H1 (cell line): ENCODE results near the gene TSPAN17.

ENCODE experiments used
- ATF3 ChIP-seq: IDR thresholded peaks from 2 replicates; pipeline ENCODE4 v1.6.1; 2011; ENCODE audit warnings: low read depth, mild to moderate bottlenecking, low read length; ENCODE audit not compliant: insufficient read depth
- CBX5 ChIP-seq: fragments of 300-800, 300-1000 bp; sonication (generic); IDR thresholded peaks from 2 replicates; pipeline ENCODE4 v1.7.1; 2016; ENCODE audit warnings: antibody characterized with exemption, low read length, low read depth
- CEBPB ChIP-seq: IDR thresholded peaks from 2 replicates; pipeline ENCODE4 v1.6.1; 2012; ENCODE audit warnings: low read depth, low read length
- CTCF ChIP-seq, 3 experiments: IDR thresholded peaks; 1 replicate in 2 of 3; 2 replicates in 1 of 3; pipeline versions ENCODE4 v1.5.1 to v1.6.1; 2011; ENCODE audit warnings: low read length in 3 of 3, mild to moderate bottlenecking in 3 of 3, inconsistent platforms in 2 of 3, low read depth in 1 of 3, moderate library complexity in 1 of 3; ENCODE audit not compliant: insufficient read depth in 1 of 3; ENCODE audit errors: control extremely low read depth in 1 of 3
- EP300 ChIP-seq, 2 experiments: IDR thresholded peaks; 1 replicate in 1 of 2; 2 replicates in 1 of 2; pipeline ENCODE4 v1.6.1; 2011 to 2012; ENCODE audit warnings: low read depth in 2 of 2, low read length in 2 of 2, mild to moderate bottlenecking in 2 of 2, borderline replicate concordance in 1 of 2, inconsistent platforms in 1 of 2, moderate library complexity in 1 of 2
- EZH2 ChIP-seq: fragments of 200-600 bp; sonication (generic); IDR thresholded peaks from 2 replicates; pipeline ENCODE4 v1.7.1; 2012; ENCODE audit warnings: low read depth, mild to moderate bottlenecking, moderate library complexity, low read length, inconsistent platforms; ENCODE audit not compliant: severe bottlenecking
- GTF2F1 ChIP-seq: IDR thresholded peaks from 2 replicates; pipeline ENCODE4 v1.6.1; 2012; ENCODE audit warnings: low read depth, low read length, improper control_type of control experiment, borderline replicate concordance
- PHF8 ChIP-seq: fragments of 200-600 bp; sonication (generic); conservative IDR thresholded peaks from 2 replicates; pipeline ENCODE4 v1.7.1; 2012; ENCODE audit warnings: low read depth, mild to moderate bottlenecking, inconsistent platforms, low read length, moderate library complexity
- POLR2A ChIP-seq, 2 experiments: IDR thresholded peaks; 1 replicate in 1 of 2; 2 replicates in 1 of 2; pipeline ENCODE4 v1.6.1; 2011; ENCODE audit warnings: low read depth in 2 of 2, low read length in 2 of 2, mild to moderate bottlenecking in 2 of 2; ENCODE audit errors: control extremely low read depth in 1 of 2
- RFX5 ChIP-seq: IDR thresholded peaks from 2 replicates; pipeline ENCODE4 v1.6.1; 2011; ENCODE audit warnings: low read depth, low read length, improper control_type of control experiment, borderline replicate concordance
- SP4 ChIP-seq: IDR thresholded peaks from 2 replicates; pipeline ENCODE4 v1.6.1; 2012; ENCODE audit warnings: low read length, inconsistent platforms
- SUZ12 ChIP-seq: fragments of 200-600 bp; sonication (generic); IDR thresholded peaks from 2 replicates; pipeline ENCODE4 v1.6.1; 2012; ENCODE audit warnings: mild to moderate bottlenecking, inconsistent platforms, low read length, moderate library complexity, mixed read lengths
- TBP ChIP-seq: IDR thresholded peaks from 2 replicates; pipeline ENCODE4 v1.6.1; 2011; ENCODE audit warnings: low read depth, low read length, improper control_type of control experiment
- YY1 ChIP-seq: IDR thresholded peaks from 2 replicates; pipeline ENCODE4 v1.6.1; 2011; ENCODE audit warnings: low read depth, mild to moderate bottlenecking, low read length

GRCh38 chr5:176654856-176655255 lies 7.6 kb downstream of the TSPAN17 start:
- TF ChIP-seq CTCF (IDR thresholded peaks at IDR 0.05; ENCODE audit: control extremely low read depth in 1 of 3, insufficient read depth in 1 of 3, low read depth in 1 of 3, low read length in 3 of 3) (no peak), CEBPB (no peak), POLR2A (IDR thresholded peaks at IDR 0.05; ENCODE audit: control extremely low read depth in 1 of 2, low read depth in 2 of 2, low read length in 2 of 2) (no peak), CBX5 (no peak), SUZ12 (no peak), RFX5 (no peak), EZH2 (no peak), PHF8 (no peak), SP4 (no peak), ATF3 (no peak), GTF2F1 (no peak), TBP (no peak), EP300 (IDR thresholded peaks at IDR 0.05; ENCODE audit: borderline replicate concordance in 1 of 2, low read depth in 2 of 2, low read length in 2 of 2) (no peak), YY1 (no peak)
